Measurements from ENCODE around the gene ECI1. TPM values are rescaled to one million over a fixed set of nuclear protein-coding genes. Genes with fewer than 3 reads are reported as not detected.

ECI1 gene
- total and polyA plus RNA-seq, 2 of the 13 experiments (the other 11 are each of a cell fraction or from before 2014, with no cell fraction given), result 82.0 to 102 TPM

DNA sequence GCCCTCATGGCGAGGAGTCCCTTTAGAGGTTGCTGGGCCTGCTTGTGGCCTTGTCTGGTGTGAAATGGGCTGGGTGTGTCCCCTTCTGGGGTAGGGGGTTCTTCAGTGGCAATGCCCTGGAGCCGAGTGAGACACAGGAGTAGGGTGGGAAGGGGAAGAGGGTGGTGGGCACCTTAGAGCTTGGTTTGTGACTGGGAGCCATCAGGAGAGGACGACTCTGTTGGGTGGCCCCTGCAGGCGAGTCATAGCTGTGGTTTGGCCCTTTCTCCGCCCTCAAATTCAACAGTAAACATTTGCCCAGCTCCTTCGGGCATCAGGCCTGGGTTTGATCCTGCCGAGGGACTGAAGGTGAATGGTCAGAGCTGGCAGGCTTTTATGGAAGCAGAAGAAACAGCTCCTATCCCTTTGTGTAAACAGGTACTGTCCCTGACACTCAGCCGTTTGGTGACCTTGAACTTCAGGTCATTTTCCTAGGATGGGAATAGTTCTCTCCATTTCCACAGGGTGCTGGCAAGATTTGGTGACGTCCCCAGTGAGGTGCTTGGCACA, 25.1 kb downstream of the ECI1 start (continued):
- TF ChIP-seq ZNF292 (CRISPR knock-in tag; IDR thresholded peaks at IDR 0.05; ENCODE audit: borderline replicate concordance, low read depth) (peak; percentile 25; the same call in 1 of the 2 replicates), ZNF3 (CRISPR knock-in tag; IDR thresholded peaks at IDR 0.05) (no peak), ZNF563 (CRISPR knock-in tag; IDR thresholded peaks at IDR 0.05) (no peak), SIN3A (IDR thresholded peaks at IDR 0.05; ENCODE audit: borderline replicate concordance, low read depth, low read length) (no peak), DNMT3B (CRISPR knock-in tag; conservative IDR thresholded peaks at IDR 0.05) (no peak), MAFF (IDR thresholded peaks at IDR 0.05; ENCODE audit: low read depth, low read length) (no peak), ZNF382 (CRISPR knock-in tag; IDR thresholded peaks at IDR 0.05; ENCODE audit: borderline replicate concordance) (no peak), NRL (CRISPR knock-in tag; IDR thresholded peaks at IDR 0.05; ENCODE audit: borderline replicate concordance) (no peak; the same call in 1 of the 2 replicates), PHF5A (CRISPR knock-in tag; IDR thresholded peaks at IDR 0.05; ENCODE audit: low read depth, unreplicated experiment) (no peak), NFE2L2 (IDR thresholded peaks at IDR 0.05; ENCODE audit: low read length) (no peak), ZNF776 (CRISPR knock-in tag; IDR thresholded peaks at IDR 0.05) (no peak), ZNF703 (CRISPR knock-in tag; IDR thresholded peaks at IDR 0.05; ENCODE audit: borderline replicate concordance) (no peak), PAX8 (CRISPR knock-in tag; IDR thresholded peaks at IDR 0.05; ENCODE audit: borderline replicate concordance) (no peak)
- TF ChIP-seq, protein P1, sequence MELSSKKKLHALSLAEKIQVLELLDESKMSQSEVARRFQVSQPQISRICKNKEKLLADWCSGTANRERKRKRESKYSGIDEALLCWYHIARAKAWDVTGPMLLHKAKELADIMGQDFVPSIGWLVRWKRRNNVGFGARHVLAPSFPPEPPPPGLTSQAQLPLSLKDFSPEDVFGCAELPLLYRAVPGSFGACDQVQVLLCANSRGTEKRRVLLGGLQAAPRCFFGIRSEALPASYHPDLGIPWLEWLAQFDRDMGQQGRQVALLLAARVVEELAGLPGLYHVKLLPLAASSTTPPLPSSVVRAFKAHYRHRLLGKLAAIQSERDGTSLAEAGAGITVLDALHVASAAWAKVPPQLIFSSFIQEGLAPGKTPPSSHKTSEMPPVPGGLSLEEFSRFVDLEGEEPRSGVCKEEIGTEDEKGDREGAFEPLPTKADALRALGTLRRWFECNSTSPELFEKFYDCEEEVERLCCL (CRISPR knock-in tag; IDR thresholded peaks at IDR 0.05; ENCODE audit: borderline replicate concordance), result no peak
- TF ChIP-seq, protein P2, sequence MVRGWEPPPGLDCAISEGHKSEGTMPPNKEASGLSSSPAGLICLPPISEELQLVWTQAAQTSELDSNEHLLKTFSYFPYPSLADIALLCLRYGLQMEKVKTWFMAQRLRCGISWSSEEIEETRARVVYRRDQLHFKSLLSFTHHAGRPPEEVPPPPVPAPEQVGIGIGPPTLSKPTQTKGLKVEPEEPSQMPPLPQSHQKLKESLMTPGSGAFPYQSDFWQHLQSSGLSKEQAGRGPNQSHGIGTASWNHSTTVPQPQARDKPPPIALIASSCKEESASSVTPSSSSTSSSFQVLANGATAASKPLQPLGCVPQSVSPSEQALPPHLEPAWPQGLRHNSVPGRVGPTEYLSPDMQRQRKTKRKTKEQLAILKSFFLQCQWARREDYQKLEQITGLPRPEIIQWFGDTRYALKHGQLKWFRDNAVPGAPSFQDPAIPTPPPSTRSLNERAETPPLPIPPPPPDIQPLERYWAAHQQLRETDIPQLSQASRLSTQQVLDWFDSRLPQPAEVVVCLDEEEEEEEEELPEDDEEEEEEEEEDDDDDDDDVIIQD (CRISPR knock-in tag; IDR thresholded peaks at IDR 0.05; ENCODE audit: low read depth), result no peak
- TF ChIP-seq, protein P3, sequence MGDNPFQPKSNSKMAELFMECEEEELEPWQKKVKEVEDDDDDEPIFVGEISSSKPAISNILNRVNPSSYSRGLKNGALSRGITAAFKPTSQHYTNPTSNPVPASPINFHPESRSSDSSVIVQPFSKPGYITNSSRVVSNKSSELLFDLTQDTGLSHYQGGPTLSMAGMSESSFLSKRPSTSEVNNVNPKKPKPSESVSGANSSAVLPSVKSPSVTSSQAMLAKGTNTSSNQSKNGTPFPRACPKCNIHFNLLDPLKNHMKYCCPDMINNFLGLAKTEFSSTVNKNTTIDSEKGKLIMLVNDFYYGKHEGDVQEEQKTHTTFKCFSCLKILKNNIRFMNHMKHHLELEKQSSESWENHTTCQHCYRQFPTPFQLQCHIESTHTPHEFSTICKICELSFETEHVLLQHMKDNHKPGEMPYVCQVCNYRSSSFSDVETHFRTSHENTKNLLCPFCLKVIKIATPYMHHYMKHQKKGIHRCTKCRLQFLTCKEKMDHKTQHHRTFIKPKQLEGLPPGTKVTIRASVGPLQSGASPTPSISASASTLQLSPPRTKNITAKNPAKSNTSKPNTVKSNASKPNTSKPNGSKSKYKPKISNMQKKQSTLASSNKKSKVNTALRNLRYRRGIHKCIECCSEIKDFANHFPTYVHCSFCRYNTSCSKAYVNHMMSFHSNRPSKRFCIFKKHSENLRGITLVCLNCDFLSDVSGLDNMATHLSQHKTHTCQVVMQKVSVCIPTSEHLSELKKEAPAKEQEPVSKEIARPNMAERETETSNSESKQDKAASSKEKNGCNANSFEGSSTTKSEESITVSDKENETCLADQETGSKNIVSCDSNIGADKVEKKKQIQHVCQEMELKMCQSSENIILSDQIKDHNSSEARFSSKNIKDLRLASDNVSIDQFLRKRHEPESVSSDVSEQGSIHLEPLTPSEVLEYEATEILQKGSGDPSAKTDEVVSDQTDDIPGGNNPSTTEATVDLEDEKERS (CRISPR knock-in tag; IDR thresholded peaks at IDR 0.05), result no peak
- TF ChIP-seq, protein P4, sequence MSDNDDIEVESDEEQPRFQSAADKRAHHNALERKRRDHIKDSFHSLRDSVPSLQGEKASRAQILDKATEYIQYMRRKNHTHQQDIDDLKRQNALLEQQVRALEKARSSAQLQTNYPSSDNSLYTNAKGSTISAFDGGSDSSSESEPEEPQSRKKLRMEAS (IDR thresholded peaks at IDR 0.05), result no peak
- TF ChIP-seq, protein P5, sequence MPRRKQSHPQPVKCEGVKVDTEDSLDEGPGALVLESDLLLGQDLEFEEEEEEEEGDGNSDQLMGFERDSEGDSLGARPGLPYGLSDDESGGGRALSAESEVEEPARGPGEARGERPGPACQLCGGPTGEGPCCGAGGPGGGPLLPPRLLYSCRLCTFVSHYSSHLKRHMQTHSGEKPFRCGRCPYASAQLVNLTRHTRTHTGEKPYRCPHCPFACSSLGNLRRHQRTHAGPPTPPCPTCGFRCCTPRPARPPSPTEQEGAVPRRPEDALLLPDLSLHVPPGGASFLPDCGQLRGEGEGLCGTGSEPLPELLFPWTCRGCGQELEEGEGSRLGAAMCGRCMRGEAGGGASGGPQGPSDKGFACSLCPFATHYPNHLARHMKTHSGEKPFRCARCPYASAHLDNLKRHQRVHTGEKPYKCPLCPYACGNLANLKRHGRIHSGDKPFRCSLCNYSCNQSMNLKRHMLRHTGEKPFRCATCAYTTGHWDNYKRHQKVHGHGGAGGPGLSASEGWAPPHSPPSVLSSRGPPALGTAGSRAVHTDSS (CRISPR knock-in tag; conservative IDR thresholded peaks at IDR 0.05), result no peak
- TF ChIP-seq, protein P6, sequence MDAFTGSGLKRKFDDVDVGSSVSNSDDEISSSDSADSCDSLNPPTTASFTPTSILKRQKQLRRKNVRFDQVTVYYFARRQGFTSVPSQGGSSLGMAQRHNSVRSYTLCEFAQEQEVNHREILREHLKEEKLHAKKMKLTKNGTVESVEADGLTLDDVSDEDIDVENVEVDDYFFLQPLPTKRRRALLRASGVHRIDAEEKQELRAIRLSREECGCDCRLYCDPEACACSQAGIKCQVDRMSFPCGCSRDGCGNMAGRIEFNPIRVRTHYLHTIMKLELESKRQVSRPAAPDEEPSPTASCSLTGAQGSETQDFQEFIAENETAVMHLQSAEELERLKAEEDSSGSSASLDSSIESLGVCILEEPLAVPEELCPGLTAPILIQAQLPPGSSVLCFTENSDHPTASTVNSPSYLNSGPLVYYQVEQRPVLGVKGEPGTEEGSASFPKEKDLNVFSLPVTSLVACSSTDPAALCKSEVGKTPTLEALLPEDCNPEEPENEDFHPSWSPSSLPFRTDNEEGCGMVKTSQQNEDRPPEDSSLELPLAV (CRISPR knock-in tag; conservative IDR thresholded peaks at IDR 0.05; ENCODE audit: low read depth), result no peak
- TF ChIP-seq, protein P7, sequence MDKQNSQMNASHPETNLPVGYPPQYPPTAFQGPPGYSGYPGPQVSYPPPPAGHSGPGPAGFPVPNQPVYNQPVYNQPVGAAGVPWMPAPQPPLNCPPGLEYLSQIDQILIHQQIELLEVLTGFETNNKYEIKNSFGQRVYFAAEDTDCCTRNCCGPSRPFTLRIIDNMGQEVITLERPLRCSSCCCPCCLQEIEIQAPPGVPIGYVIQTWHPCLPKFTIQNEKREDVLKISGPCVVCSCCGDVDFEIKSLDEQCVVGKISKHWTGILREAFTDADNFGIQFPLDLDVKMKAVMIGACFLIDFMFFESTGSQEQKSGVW (CRISPR knock-in tag; IDR thresholded peaks at IDR 0.05; ENCODE audit: borderline replicate concordance), result no peak

Data from HepG2 (cell line).